H1 (cell line): ENCODE measurements around the gene NTNG2. TPM values are rescaled to one million over a fixed set of nuclear protein-coding genes. Genes with fewer than 3 reads are reported as not detected.

Experiments
- CTCF ChIA-PET: fragments of 300-600 bp; sonication (Branson Sonifier 250); formaldehyde crosslinking; loops from one replicate; lab custom pipeline; 2021; ENCODE audit not compliant: partially characterized antibody; lab: Charles Lee
- POLR2A ChIA-PET: fragments of 300-600 bp; sonication (Branson Sonifier 250); formaldehyde crosslinking; loops from one replicate; lab custom pipeline; 2021; ENCODE audit warnings: inconsistent platforms; ENCODE audit not compliant: partially characterized antibody; lab: Charles Lee
- DNase-seq, 2 experiments: peaks; one replicate each; pipeline versions ENCODE4 v3.0.0 to v3.0.0-alpha.2; 2010 to 2022; ENCODE audit warnings: low spot score in 2 of 2, low read depth in 1 of 2, mixed read lengths in 1 of 2
- FAIRE-seq: peaks from 2 replicates; lab custom pipeline; 2011; peaks lifted over from hg19 to GRCh38; lab: Jason Lieb, UNC
- H2AFZ ChIP-seq: 2 replicates; pipeline ENCODE4 v1.8.1; 2012; ENCODE audit warnings: low read length, inconsistent platforms
- H2AK5ac ChIP-seq: 2 replicates; pipeline ENCODE4 v1.6.1; 2013; ENCODE audit warnings: low read depth, low read length
- H2BK120ac ChIP-seq: replicated peaks from 2 replicates; pipeline ENCODE3; 2013; ENCODE audit warnings: low read depth, low read length, inconsistent platforms
- H2BK12ac ChIP-seq: 2 replicates; pipeline ENCODE4 v1.6.1; 2013; ENCODE audit warnings: low read depth, low read length
- H2BK15ac ChIP-seq: 2 replicates; pipeline ENCODE4 v1.6.1; 2013; ENCODE audit warnings: low read length
- H2BK20ac ChIP-seq: 2 replicates; pipeline ENCODE4 v1.6.1; 2013; ENCODE audit warnings: low read length
- H2BK5ac ChIP-seq: 2 replicates; pipeline ENCODE4 v1.6.1; 2013; ENCODE audit warnings: low read depth, low read length
- H3K14ac ChIP-seq: 2 replicates; pipeline ENCODE4 v1.6.1; 2013; ENCODE audit warnings: inconsistent platforms; ENCODE audit not compliant: insufficient read length
- H3K18ac ChIP-seq: 2 replicates; pipeline ENCODE4 v1.6.1; 2013; ENCODE audit warnings: low read length; ENCODE audit errors: extremely low read depth
- H3K23ac ChIP-seq: 2 replicates; pipeline ENCODE4 v1.6.1; 2013; ENCODE audit warnings: inconsistent platforms; ENCODE audit not compliant: insufficient read length
- H3K23me2 ChIP-seq: 2 replicates; pipeline ENCODE4 v1.6.1; 2013; ENCODE audit warnings: low read depth, low read length
- H3K27ac ChIP-seq: 2 replicates; pipeline ENCODE4 v1.6.1; 2011; ENCODE audit warnings: low read depth, low read length, inconsistent platforms
- H3K27me3 ChIP-seq, 4 experiments: replicated peaks in 1 of 4; 1 replicate in 1 of 4; 2 replicates in 3 of 4; pipeline versions ENCODE4 v1.6.1 to v1.8.1; 2011 to 2013; ENCODE audit warnings: low read length in 3 of 4, mild to moderate bottlenecking in 3 of 4, inconsistent platforms in 2 of 4, mixed read lengths in 2 of 4, moderate library complexity in 1 of 4; ENCODE audit not compliant: control insufficient read depth in 3 of 4, insufficient read depth in 3 of 4; ENCODE audit errors: extremely low read depth in 1 of 4
- H3K36me3 ChIP-seq, 4 experiments: 2 replicates each; pipeline versions ENCODE4 v1.6.1 to v1.8.1; 2011 to 2013; ENCODE audit warnings: mild to moderate bottlenecking in 4 of 4, low read length in 3 of 4, moderate library complexity in 2 of 4, control low read depth in 1 of 4, inconsistent platforms in 1 of 4; ENCODE audit not compliant: insufficient read depth in 4 of 4, control insufficient read depth in 2 of 4
- H3K4ac ChIP-seq: replicated peaks from 2 replicates; pipeline ENCODE3; 2013; ENCODE audit warnings: low read length, low read depth, mixed read lengths, inconsistent platforms; ENCODE audit not compliant: insufficient read length
- H3K4me1 ChIP-seq, 4 experiments: replicated peaks in 1 of 4; 1 replicate in 1 of 4; 2 replicates in 3 of 4; pipeline versions ENCODE4 v1.6.1 to v1.8.1; 2011 to 2013; ENCODE audit warnings: low read length in 3 of 4, inconsistent platforms in 2 of 4, mixed read lengths in 1 of 4; ENCODE audit not compliant: insufficient read depth in 4 of 4, control insufficient read depth in 3 of 4
- H3K4me2 ChIP-seq, 2 experiments: 2 replicates each; pipeline versions ENCODE4 v1.6.1 to v1.8.1; 2011 to 2013; ENCODE audit warnings: low read depth in 2 of 2, low read length in 2 of 2, control low read depth in 1 of 2, inconsistent platforms in 1 of 2, mild to moderate bottlenecking in 1 of 2; ENCODE audit not compliant: insufficient read depth in 1 of 2
- H3K4me3 ChIP-seq, 4 experiments: fragments of 200-600, 300-600 bp in 1 of 4; sonication (generic), shearing (Covaris generic), sonication (Bioruptor Twin) in 1 of 4; 2 replicates each; pipeline versions ENCODE4 v1.5.1 to v1.8.1; 2011 to 2016; ENCODE audit warnings: low read length in 4 of 4, low read depth in 3 of 4, control low read depth in 2 of 4, inconsistent platforms in 2 of 4, mild to moderate bottlenecking in 2 of 4, mixed read lengths in 1 of 4, moderate library complexity in 1 of 4; ENCODE audit not compliant: insufficient read depth in 2 of 4; ENCODE audit errors: extremely low read depth in 1 of 4
- H3K56ac ChIP-seq: replicated peaks from 2 replicates; pipeline ENCODE3; 2013; ENCODE audit warnings: low read depth, mild to moderate bottlenecking, mixed read lengths, low read length, inconsistent platforms; ENCODE audit not compliant: insufficient read length
- H3K79me1 ChIP-seq: 2 replicates; pipeline ENCODE4 v1.6.1; 2013; ENCODE audit warnings: low read depth, low read length, control low read depth
- H3K79me2 ChIP-seq, 2 experiments: 2 replicates each; pipeline versions ENCODE4 v1.6.1 to v1.8.1; 2012 to 2013; ENCODE audit warnings: low read length in 2 of 2, mild to moderate bottlenecking in 2 of 2, inconsistent platforms in 1 of 2; ENCODE audit not compliant: insufficient read depth in 2 of 2, control insufficient read depth in 1 of 2
- H3K9ac ChIP-seq, 4 experiments: replicated peaks in 1 of 4; 1 replicate in 1 of 4; 2 replicates in 3 of 4; pipeline versions ENCODE4 v1.6.1 to v1.8.1; 2011 to 2013; ENCODE audit warnings: low read depth in 3 of 4, low read length in 3 of 4, control low read depth in 2 of 4, mild to moderate bottlenecking in 2 of 4, moderate library complexity in 2 of 4, inconsistent platforms in 1 of 4; ENCODE audit errors: extremely low read depth in 1 of 4
- H3K9me3 ChIP-seq, 2 experiments: 2 replicates each; pipeline versions ENCODE4 v1.6.1 to v1.8.1; 2012 to 2013; ENCODE audit warnings: mild to moderate bottlenecking in 2 of 2, moderate library complexity in 2 of 2, control low read depth in 1 of 2, inconsistent platforms in 1 of 2, low read depth in 1 of 2, low read length in 1 of 2, mixed read lengths in 1 of 2; ENCODE audit not compliant: insufficient read depth in 2 of 2
- H4K20me1 ChIP-seq, 2 experiments: replicated peaks in 1 of 2; 2 replicates each; pipeline versions ENCODE3 to v1.8.1; 2011 to 2013; ENCODE audit warnings: inconsistent platforms in 2 of 2, low read length in 2 of 2, mild to moderate bottlenecking in 1 of 2; ENCODE audit not compliant: insufficient read depth in 2 of 2, control insufficient read depth in 1 of 2
- H4K5ac ChIP-seq: 2 replicates; pipeline ENCODE4 v1.6.1; 2013; ENCODE audit warnings: low read length, low read depth, mixed read lengths, inconsistent platforms; ENCODE audit not compliant: insufficient read length
- H4K8ac ChIP-seq: 2 replicates; pipeline ENCODE4 v1.8.0; 2013; ENCODE audit warnings: mild to moderate bottlenecking, moderate library complexity, low read length, inconsistent platforms; ENCODE audit not compliant: insufficient read depth; ENCODE audit errors: extremely low read depth
- H4K91ac ChIP-seq: replicated peaks from 2 replicates; pipeline ENCODE3; 2013; ENCODE audit warnings: low read length, mixed read lengths, inconsistent platforms; ENCODE audit not compliant: insufficient read length
- ASH2L ChIP-seq: fragments of 200-600, 300-600 bp; sonication (generic); IDR thresholded peaks from one replicate; pipeline ENCODE4 v1.7.1; 2017; ENCODE audit warnings: low read length
- ATF2 ChIP-seq: IDR thresholded peaks from 2 replicates; pipeline ENCODE4 v1.6.1; 2012; ENCODE audit warnings: low read length, inconsistent platforms
- BRCA1 ChIP-seq: IDR thresholded peaks from 2 replicates; pipeline ENCODE4 v1.6.1; 2012; ENCODE audit warnings: low read depth, low read length, improper control_type of control experiment
- CHD2 ChIP-seq: IDR thresholded peaks from 2 replicates; pipeline ENCODE4 v1.6.1; 2012; ENCODE audit warnings: low read length, improper control_type of control experiment
- KDM1A ChIP-seq: fragments of 200-600, 300-600 bp; sonication (generic); IDR thresholded peaks from 2 replicates; pipeline ENCODE4 v1.7.1; 2016; ENCODE audit warnings: mild to moderate bottlenecking, low read length, borderline replicate concordance
- RXRA ChIP-seq: IDR thresholded peaks from 2 replicates; pipeline ENCODE4 v1.6.1; 2011; ENCODE audit warnings: low read depth, mild to moderate bottlenecking, low read length, moderate library complexity; ENCODE audit not compliant: insufficient read depth
- SRF ChIP-seq: IDR thresholded peaks from 2 replicates; pipeline ENCODE4 v1.6.1; 2011; ENCODE audit warnings: mild to moderate bottlenecking, low read depth, low read length, moderate library complexity
- WGBS, 2 experiments: shearing (Covaris generic) in 1 of 2; methylation state at CpG; one replicate each; pipeline versions ENCODE4 v1.1.6 to v1.1.7; 2013 to 2015; ENCODE audit warnings: low lambda C conversion rate in 2 of 2, mixed read lengths in 2 of 2, inconsistent platforms in 1 of 2, low coverage in 1 of 2, missing lambda C conversion rate in 1 of 2; ENCODE audit not compliant: insufficient replicate concordance in 2 of 2, insufficient coverage in 1 of 2, insufficient read length in 1 of 2; ENCODE audit errors: extremely low coverage in 1 of 2, missing lambda C conversion rate in 1 of 2; 5-methylcytosine and 5-hydroxymethylcytosine counted together
- polyA plus RNA-seq, 7 experiments: library from polyadenylated mRNA; depleted of rRNA in 3 of 7; stranded (reverse) in 5 of 7; unstranded in 2 of 7; fragments of >200 nt in 5 of 7; fragments of 200-250 nt in 2 of 7; gene quantifications; 1 replicate in 5 of 7; 2 replicates in 1 of 7; 4 replicates in 1 of 7; pipeline versions ENCODE4 v1.2.1 to v1.2.3, GENCODE V29; 2011 to 2013; ENCODE audit warnings: missing spikeins in 2 of 7, mixed read lengths in 2 of 7
- total RNA-seq: library from RNA; stranded (reverse); fragmentation: NEBNext Ultra II Directional; extraction: Animal tissue kit (Norgen Biotek cat#: 25700); gene quantifications from 2 replicates; pipeline ENCODE4 v1.2.1, GENCODE V29; 2021

The NTNG2 gene
- total and polyA plus RNA-seq, 2 of the 8 experiments (the other 6 are each of a cell fraction or from before 2014, with no cell fraction given) = 1.4 to 1.5 TPM

DNA sequence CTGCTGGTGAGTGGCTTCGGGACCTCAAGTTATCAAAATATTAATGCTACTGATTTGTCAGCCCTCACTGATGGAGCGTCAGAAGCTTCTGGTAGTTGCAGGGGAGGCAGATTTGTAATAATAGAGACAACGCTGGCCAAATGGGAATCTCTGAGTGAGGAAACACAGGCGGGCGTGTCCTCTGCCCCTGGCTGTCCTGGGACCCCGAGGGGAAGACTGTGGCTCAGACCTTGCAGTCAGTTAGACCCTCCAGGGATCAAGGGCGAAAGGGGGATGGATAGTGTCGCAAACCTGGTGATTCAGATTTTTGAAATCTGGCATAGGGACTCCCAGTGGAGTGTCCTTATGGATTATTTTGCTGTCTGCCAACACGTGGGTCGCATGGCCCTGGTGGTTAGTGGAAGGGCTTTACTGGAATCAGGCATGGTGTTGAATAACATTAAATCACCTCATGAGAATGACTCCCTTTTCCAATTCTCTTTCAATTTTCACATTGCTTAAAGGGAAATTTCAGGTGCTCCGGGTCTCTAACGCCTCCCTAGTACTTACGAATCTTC lies 35.1 kb upstream of the NTNG2 start:
- no peak for TF ChIP-seq RXRA
- no peak for TF ChIP-seq SRF
- TF ChIP-seq CHD2 = no peak
- TF ChIP-seq ATF2 = no peak
- TF ChIP-seq KDM1A = no peak
- TF ChIP-seq BRCA1 = no peak
- no peak for TF ChIP-seq ASH2L
- CTCF ChIA-PET = interaction anchor here (0.6 to 2.4 kb wide), 11 partner anchors 8 to 804 kb away, joined by 3 to 11 read pairs (median 3); no protein-coding TSS in a partner anchor
- H3K4me1 ChIP-seq = peaks cover 20 to 28% (median 24%) of the 10 kb centered on the region in 4 experiments
- H3K9me3 ChIP-seq = no peaks in the 10 kb centered on the region
- no peak overlapping the region for H4K91ac ChIP-seq
- H3K56ac ChIP-seq = no peak overlapping the region
- no peak overlapping the region for H2BK120ac ChIP-seq
- H3K23me2 ChIP-seq = no peaks in the 10 kb centered on the region
- H3K79me2 ChIP-seq = no peaks in the 10 kb centered on the region
- H2BK15ac ChIP-seq = no peak overlapping the region
- no peak overlapping the region for H3K14ac ChIP-seq
- H4K5ac ChIP-seq = no peak overlapping the region
- peak overlapping the region; percentile 28 to 61; a peak in 2 of 4 replicates for H3K4me2 ChIP-seq
- peak overlapping the region; percentile 61; the same call in 1 of the 2 replicates for H2BK20ac ChIP-seq
- no peak overlapping the region for H3K27ac ChIP-seq
- no peak overlapping the region for H3K4me3 ChIP-seq
- DNase-seq (no peak), FAIRE-seq (no peak)
- H2BK12ac ChIP-seq = 0 out of 2 replicates have a peak overlapping the region, but pooled peaks have one; percentile 46
- H4K20me1 ChIP-seq = no peaks in the 10 kb centered on the region
- no peaks in the 10 kb centered on the region for H3K36me3 ChIP-seq
- H2AFZ ChIP-seq = no peak overlapping the region
- H3K9ac ChIP-seq = no peak overlapping the region
- H3K27me3 ChIP-seq = no peaks in the 10 kb centered on the region; a peak in 1 of 7 replicates
- POLR2A ChIA-PET = interaction anchor here (0.7 to 2.3 kb wide), 6 partner anchors 9 to 46 kb away, joined by 3 to 10 read pairs (median 3); no protein-coding TSS in a partner anchor
- no peak overlapping the region for H4K8ac ChIP-seq
- H2AK5ac ChIP-seq = 0 out of 2 replicates have a peak overlapping the region, but pooled peaks have one; percentile 28
- no peak overlapping the region for H3K4ac ChIP-seq
- 73% methylated on average over 13 of the region's 13 CpGs; no CpG with 5 or more reads in 1 of the 2 experiments for WGBS, 2 experiments
- no peak overlapping the region for H2BK5ac ChIP-seq
- H3K23ac ChIP-seq = no peak overlapping the region
- no peaks in the 10 kb centered on the region for H3K79me1 ChIP-seq
- no peak overlapping the region for H3K18ac ChIP-seq
